ENCODE measurements around the gene BMF. TPM values are rescaled to one million over a fixed set of nuclear protein-coding genes. Genes with fewer than 3 reads are reported as not detected.

The BMF gene
- total and polyA plus RNA-seq, 2 experiments from 2014 or later: 0.40 to 1.1 TPM

DNA sequence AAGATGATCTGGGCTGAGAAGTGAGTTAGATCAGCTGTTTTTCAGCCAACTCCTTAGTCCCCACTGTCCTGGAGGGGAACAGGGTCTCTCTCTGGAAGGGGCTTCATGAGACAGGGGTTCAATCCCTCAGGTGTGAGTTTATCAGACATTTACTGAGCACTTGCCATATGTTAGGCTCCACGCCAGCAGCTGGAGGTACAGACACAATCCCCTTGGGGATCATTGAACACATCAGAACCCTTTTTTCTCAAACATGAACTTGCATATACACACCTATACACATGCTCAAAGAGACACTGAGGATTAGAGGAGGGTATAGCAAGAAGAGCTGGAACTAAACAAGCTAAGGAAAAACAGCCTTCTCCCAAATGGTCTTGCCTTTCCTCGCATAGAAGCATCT lies 5.5 kb upstream of the BMF start:
- no peak overlapping the region for H3K27ac ChIP-seq
- H3K4me1 ChIP-seq (ENCODE audit: insufficient read depth): no peaks in the 10 kb centered on the region
- H2AFZ ChIP-seq: no peak overlapping the region
- no peak overlapping the region for H3K9ac ChIP-seq
- H3K9me2 ChIP-seq (ENCODE audit: insufficient read depth): no peaks in the 10 kb centered on the region
- no peaks in the 10 kb centered on the region for H3K36me3 ChIP-seq (ENCODE audit: low read depth)
- in situ Hi-C loops (cut with MboI): no loop called here
- no peaks in the 10 kb centered on the region for H3F3A ChIP-seq (ENCODE audit: insufficient read depth)
- H3K4me3 ChIP-seq: no peak overlapping the region
- 83 to 94% methylated on average over 2 of the region's 2 CpGs for WGBS, 2 experiments (ENCODE audit: low coverage in 1 of 2, low lambda C conversion rate in 2 of 2, missing lambda C conversion rate in 2 of 2)
- H3K27me3 ChIP-seq (replicated peaks; ENCODE audit: insufficient read depth): peaks cover 12% of the 10 kb centered on the region; the same call in 1 of the 2 replicates
- TF ChIP-seq EZH2phosphoT487 (IDR thresholded peaks at IDR 0.05; ENCODE audit: insufficient read depth, low read depth) (no peak), EZH2 (IDR thresholded peaks at IDR 0.05; ENCODE audit: insufficient read depth, poor library complexity, severe bottlenecking) (no peak)
- no peaks in the 10 kb centered on the region for H4K20me1 ChIP-seq (ENCODE audit: insufficient read depth)
- H3K4me2 ChIP-seq (ENCODE audit: unreplicated experiment): no peak overlapping the region
- DNase-seq: no peak
- no peaks in the 10 kb centered on the region for H3K9me3 ChIP-seq (ENCODE audit: low read depth)
- H3K79me2 ChIP-seq (ENCODE audit: insufficient read depth): no peaks in the 10 kb centered on the region

- in situ Hi-C loops (cut with MboI): no loop called here
- Histone ChIP-seq H3K27me3 (replicated peaks; ENCODE audit: insufficient read depth) (peaks cover 12% of the 10 kb centered on the region; the same call in 1 of the 2 replicates), H2AFZ (no peak overlapping the region), H3K9me3 (ENCODE audit: low read depth) (no peaks in the 10 kb centered on the region), H3K9me2 (ENCODE audit: insufficient read depth) (no peaks in the 10 kb centered on the region), H3K4me2 (ENCODE audit: unreplicated experiment) (no peak overlapping the region), H3K4me3 (no peak overlapping the region), H3K9ac (no peak overlapping the region), H3F3A (ENCODE audit: insufficient read depth) (no peaks in the 10 kb centered on the region), H3K4me1 (ENCODE audit: insufficient read depth) (no peaks in the 10 kb centered on the region), H3K27ac (no peak overlapping the region), H4K20me1 (ENCODE audit: insufficient read depth) (no peaks in the 10 kb centered on the region), H3K79me2 (ENCODE audit: insufficient read depth) (no peaks in the 10 kb centered on the region), H3K36me3 (ENCODE audit: low read depth) (no peaks in the 10 kb centered on the region)
- WGBS, 2 experiments (ENCODE audit: low coverage in 1 of 2, low lambda C conversion rate in 2 of 2, missing lambda C conversion rate in 2 of 2): 65 to 68% methylated on average over 17 to 24 of the region's 24 CpGs
- TF ChIP-seq EZH2 (IDR thresholded peaks at IDR 0.05; ENCODE audit: insufficient read depth, poor library complexity, severe bottlenecking): no peak
- no peak for TF ChIP-seq EZH2phosphoT487 (IDR thresholded peaks at IDR 0.05; ENCODE audit: insufficient read depth, low read depth)
- DNase-seq: no peak
Measured at GRCh38 chr15:40112789-40113188, 4.1 kb upstream of the BMF start.

- TF ChIP-seq EZH2 (IDR thresholded peaks at IDR 0.05; ENCODE audit: insufficient read depth, poor library complexity, severe bottlenecking): no peak
- H3K36me3 ChIP-seq (ENCODE audit: low read depth): no peaks in the 10 kb centered on the region
- peaks cover 12% of the 10 kb centered on the region; the same call in 1 of the 2 replicates for H3K27me3 ChIP-seq (replicated peaks; ENCODE audit: insufficient read depth)
- no peaks in the 10 kb centered on the region for H3K9me3 ChIP-seq (ENCODE audit: low read depth)
- no peak overlapping the region for H3K4me2 ChIP-seq (ENCODE audit: unreplicated experiment)
- H3K27ac ChIP-seq: no peak overlapping the region
- H3F3A ChIP-seq (ENCODE audit: insufficient read depth): no peaks in the 10 kb centered on the region
- WGBS, 2 experiments (ENCODE audit: low coverage in 1 of 2, low lambda C conversion rate in 2 of 2, missing lambda C conversion rate in 2 of 2): 62 to 65% methylated on average over 2 of the region's 2 CpGs
- H4K20me1 ChIP-seq (ENCODE audit: insufficient read depth): no peaks in the 10 kb centered on the region
- no peak overlapping the region for H3K4me3 ChIP-seq
- DNase-seq: no peak
- no peak overlapping the region for H3K9ac ChIP-seq
- H3K79me2 ChIP-seq (ENCODE audit: insufficient read depth): no peaks in the 10 kb centered on the region
- no peak overlapping the region for H2AFZ ChIP-seq
- no peaks in the 10 kb centered on the region for H3K9me2 ChIP-seq (ENCODE audit: insufficient read depth)
- in situ Hi-C loops (cut with MboI): no loop called here
- H3K4me1 ChIP-seq (ENCODE audit: insufficient read depth): no peaks in the 10 kb centered on the region
Measured at GRCh38 chr15:40111888-40112287, 3.2 kb upstream of the BMF start.

- Histone ChIP-seq H3K9ac (no peak overlapping the region), H3K9me2 (ENCODE audit: insufficient read depth) (no peaks in the 10 kb centered on the region), H3K36me3 (ENCODE audit: low read depth) (no peaks in the 10 kb centered on the region), H3K27me3 (replicated peaks; ENCODE audit: insufficient read depth) (peaks cover 12% of the 10 kb centered on the region; the same call in 1 of the 2 replicates), H3F3A (ENCODE audit: insufficient read depth) (no peaks in the 10 kb centered on the region), H3K4me3 (no peak overlapping the region), H3K9me3 (ENCODE audit: low read depth) (no peaks in the 10 kb centered on the region), H3K4me1 (ENCODE audit: insufficient read depth) (no peaks in the 10 kb centered on the region), H4K20me1 (ENCODE audit: insufficient read depth) (no peaks in the 10 kb centered on the region), H3K79me2 (ENCODE audit: insufficient read depth) (no peaks in the 10 kb centered on the region), H2AFZ (no peak overlapping the region), H3K27ac (no peak overlapping the region), H3K4me2 (ENCODE audit: unreplicated experiment) (no peak overlapping the region)
- no peak for DNase-seq
- in situ Hi-C loops (cut with MboI): no loop called here
- TF ChIP-seq EZH2phosphoT487 (IDR thresholded peaks at IDR 0.05; ENCODE audit: insufficient read depth, low read depth): no peak
- no peak for TF ChIP-seq EZH2 (IDR thresholded peaks at IDR 0.05; ENCODE audit: insufficient read depth, poor library complexity, severe bottlenecking)
- 73 to 74% methylated on average over 9 of the region's 9 CpGs for WGBS, 2 experiments (ENCODE audit: low coverage in 1 of 2, low lambda C conversion rate in 2 of 2, missing lambda C conversion rate in 2 of 2)
Measured at GRCh38 chr15:40110866-40111550, 2.3 kb upstream of the BMF start.
